ENCODE results near the gene LRRC63.
"Not testable (repeated sequence)": the region's sequence is repeated elsewhere in the genome, so short reads cannot be mapped to it uniquely, and the experiment has no call there.

LRRC63 gene

GRCh38 chr13:46182491-46182877 lies 29.2 kb upstream of the LRRC63 start:
- peak; percentile 43 for DNase-seq

GRCh38 chr13:46183018-46183946 lies 28.4 kb upstream of the LRRC63 start:
- DNase-seq: no peak

GRCh38 chr13:46184277-46184699 lies 27.4 kb upstream of the LRRC63 start:
- DNase-seq: peak; percentile 9

GRCh38 chr13:46185634-46186033 lies 26.1 kb upstream of the LRRC63 start:
- DNase-seq: no peak

GRCh38 chr13:46192412-46192811 lies 19.3 kb upstream of the LRRC63 start:
- no peak for DNase-seq

- DNase-seq: no peak
These were observed 16.7 kb upstream of the LRRC63 start for GRCh38 chr13:46195016-46195415.

- no peak for DNase-seq
These were observed 14.3 kb upstream of the LRRC63 start for GRCh38 chr13:46197299-46198048.

- DNase-seq: no peak
These were observed 13.0 kb upstream of the LRRC63 start for GRCh38 chr13:46198696-46199193.

- DNase-seq: no peak
These were observed 9.4 kb upstream of the LRRC63 start for GRCh38 chr13:46202188-46202795.

- DNase-seq: no peak
These were observed 8.8 kb upstream of the LRRC63 start for GRCh38 chr13:46202966-46203365.

- DNase-seq: no peak
These were observed 5.6 kb upstream of the LRRC63 start for GRCh38 chr13:46206143-46206542.

- DNase-seq: peak; percentile 37
These were observed 3.9 kb upstream of the LRRC63 start for GRCh38 chr13:46207828-46208227.

GRCh38 chr13:46210362-46211083 lies 1.2 kb upstream of the LRRC63 start:
- DNase-seq: no peak

GRCh38 chr13:46211116-46211482 lies 629 bp upstream of the LRRC63 start:
- no peak for DNase-seq

GRCh38 chr13:46213242-46213641 lies 1.5 kb downstream of the LRRC63 start:
- DNase-seq: no peak

GRCh38 chr13:46214741-46215140 lies 3.0 kb downstream of the LRRC63 start:
- not testable (repeated sequence) for DNase-seq

GRCh38 chr13:46220234-46220633 lies 8.5 kb downstream of the LRRC63 start:
- DNase-seq: peak; percentile 39

- DNase-seq: no peak
These were observed 17.5 kb downstream of the LRRC63 start for GRCh38 chr13:46229251-46229650.

GRCh38 chr13:46232281-46232680 lies 20.6 kb downstream of the LRRC63 start:
- no peak for DNase-seq

- no peak for DNase-seq
These were observed 23.6 kb downstream of the LRRC63 start for GRCh38 chr13:46235286-46235685.

- DNase-seq: no peak
These were observed 53.6 kb downstream of the LRRC63 start for GRCh38 chr13:46265292-46265691.

- DNase-seq: no peak
These were observed 55.4 kb downstream of the LRRC63 start for GRCh38 chr13:46267166-46267565.

GRCh38 chr13:46270416-46270815 lies 58.7 kb downstream of the LRRC63 start:
- DNase-seq: no peak

All from NCI-H146 (cell line).